Measurements from ENCODE around the gene SKAP1. TPM values are rescaled to one million over a fixed set of nuclear protein-coding genes. Genes with fewer than 3 reads are reported as not detected.

SKAP1 gene
- polyA plus RNA-seq, 3 donors from 2014 or later: 325 to 458 (median 329) TPM

- no peak for DNase-seq
- Mint-ChIP-seq H3K27ac (peak overlapping the region; percentile 10 to 73 (median 58)), H3K4me3 (peak overlapping the region in 1 of 5 donors; percentile 8), H3K9me3 (no peaks in the 10 kb centered on the region), H3K36me3 (peaks cover 0 to 8% (median 0%) of the 10 kb centered on the region in 3 donors), H3K27me3 (ENCODE audit: low read depth in 3 of 3) (peaks cover 0 to 2% (median 0%) of the 10 kb centered on the region in 3 donors), H3K4me1 (peaks cover 68 to 83% of the 10 kb centered on the region in 2 donors)
Observed at GRCh38 chr17:48244121-48244711, 185.8 kb downstream of the SKAP1 start.

- Mint-ChIP-seq H3K36me3 (peaks cover 0 to 4% (median 3%) of the 10 kb centered on the region in 3 donors), H3K27me3 (ENCODE audit: low read depth in 3 of 3) (peaks cover 0 to 2% (median 0%) of the 10 kb centered on the region in 3 donors), H3K4me1 (peaks cover 87 to 95% of the 10 kb centered on the region in 2 donors), H3K9me3 (no peaks in the 10 kb centered on the region), H3K4me3 (no peak overlapping the region), H3K27ac (peak overlapping the region in 4 of 6 donors; percentile 73 to 89 (median 81))
- DNase-seq: no peak
Observed at GRCh38 chr17:48241770-48242497, 188.1 kb downstream of the SKAP1 start.

- H3K27me3 Mint-ChIP-seq (ENCODE audit: low read depth in 3 of 3): peaks cover 0 to 4% (median 0%) of the 10 kb centered on the region in 3 donors
- H3K4me3 Mint-ChIP-seq: peak overlapping the region; percentile 6 to 45 (median 25)
- DNase-seq: peak in 1 of 3 donors; percentile 28
- H3K9me3 Mint-ChIP-seq: no peaks in the 10 kb centered on the region
- peak overlapping the region; percentile 29 to 89 (median 75) for H3K27ac Mint-ChIP-seq
- peaks cover 0 to 4% (median 3%) of the 10 kb centered on the region in 3 donors for H3K36me3 Mint-ChIP-seq
- H3K4me1 Mint-ChIP-seq: peaks cover 88 to 95% of the 10 kb centered on the region in 2 donors
Observed at GRCh38 chr17:48241131-48241591, 188.9 kb downstream of the SKAP1 start.

- no peaks in the 10 kb centered on the region for H3K9me3 Mint-ChIP-seq
- peak overlapping the region; percentile 55 to 89 (median 75) for H3K27ac Mint-ChIP-seq
- peak overlapping the region in 4 of 5 donors; percentile 24 to 45 (median 26) for H3K4me3 Mint-ChIP-seq
- peaks cover 0 to 4% (median 3%) of the 10 kb centered on the region in 3 donors for H3K36me3 Mint-ChIP-seq
- H3K27me3 Mint-ChIP-seq (ENCODE audit: low read depth in 3 of 3): peaks cover 0 to 4% (median 0%) of the 10 kb centered on the region in 3 donors
- no peak for DNase-seq
- peaks cover 92 to 97% of the 10 kb centered on the region in 2 donors for H3K4me1 Mint-ChIP-seq
Observed at GRCh38 chr17:48240562-48241130, 189.4 kb downstream of the SKAP1 start.

GRCh38 chr17:48240122-48240521 lies 189.9 kb downstream of the SKAP1 start:
- no peak for DNase-seq
- Mint-ChIP-seq H3K27me3 (ENCODE audit: low read depth in 3 of 3) (peaks cover 0 to 4% (median 0%) of the 10 kb centered on the region in 3 donors), H3K4me3 (peak overlapping the region in 4 of 5 donors; percentile 6 to 70 (median 37)), H3K27ac (peak overlapping the region; percentile 22 to 85 (median 69)), H3K9me3 (no peaks in the 10 kb centered on the region), H3K36me3 (peaks cover 0 to 4% (median 3%) of the 10 kb centered on the region in 3 donors), H3K4me1 (peaks cover 95 to 98% of the 10 kb centered on the region in 2 donors)

- Mint-ChIP-seq H3K4me3 (peak overlapping the region; percentile 15 to 70 (median 49)), H3K4me1 (peaks cover 92 to 98% of the 10 kb centered on the region in 2 donors), H3K36me3 (peaks cover 0 to 4% (median 3%) of the 10 kb centered on the region in 3 donors), H3K27ac (peak overlapping the region; percentile 22 to 85 (median 68)), H3K9me3 (no peaks in the 10 kb centered on the region), H3K27me3 (ENCODE audit: low read depth in 3 of 3) (peaks cover 0 to 4% (median 0%) of the 10 kb centered on the region in 3 donors)
- DNase-seq: no peak
Observed at GRCh38 chr17:48239603-48239995, 190.4 kb downstream of the SKAP1 start.

GRCh38 chr17:48238933-48239602 lies 190.9 kb downstream of the SKAP1 start:
- DNase-seq: peak in 1 of 3 donors; percentile 9
- H3K36me3 Mint-ChIP-seq: peaks cover 0 to 4% (median 3%) of the 10 kb centered on the region in 3 donors
- peaks cover 0 to 4% (median 0%) of the 10 kb centered on the region in 3 donors for H3K27me3 Mint-ChIP-seq (ENCODE audit: low read depth in 3 of 3)
- peak overlapping the region; percentile 17 to 70 (median 25) for H3K4me3 Mint-ChIP-seq
- peaks cover 89 to 98% of the 10 kb centered on the region in 2 donors for H3K4me1 Mint-ChIP-seq
- no peaks in the 10 kb centered on the region for H3K9me3 Mint-ChIP-seq
- H3K27ac Mint-ChIP-seq: peak overlapping the region in 4 of 6 donors; percentile 39 to 63 (median 54)

- peaks cover 0 to 4% (median 3%) of the 10 kb centered on the region in 3 donors for H3K27me3 Mint-ChIP-seq (ENCODE audit: low read depth in 3 of 3)
- peak overlapping the region in 4 of 6 donors; percentile 0 to 55 (median 34) for H3K27ac Mint-ChIP-seq
- peaks cover 78 to 90% of the 10 kb centered on the region in 2 donors for H3K4me1 Mint-ChIP-seq
- H3K9me3 Mint-ChIP-seq: no peaks in the 10 kb centered on the region
- peaks cover 0 to 7% (median 4%) of the 10 kb centered on the region in 3 donors for H3K36me3 Mint-ChIP-seq
- DNase-seq: no peak
- peak overlapping the region in 3 of 5 donors; percentile 9 to 27 (median 22) for H3K4me3 Mint-ChIP-seq
Observed at GRCh38 chr17:48237456-48237855, 192.6 kb downstream of the SKAP1 start.

- Mint-ChIP-seq H3K4me1 (peaks cover 72 to 87% of the 10 kb centered on the region in 2 donors), H3K36me3 (peaks cover 0 to 7% (median 4%) of the 10 kb centered on the region in 3 donors), H3K27me3 (ENCODE audit: low read depth in 3 of 3) (peaks cover 0 to 4% (median 3%) of the 10 kb centered on the region in 3 donors), H3K4me3 (peak overlapping the region in 3 of 5 donors; percentile 0 to 11 (median 2)), H3K9me3 (no peaks in the 10 kb centered on the region), H3K27ac (peak overlapping the region in 2 of 6 donors; percentile 6 to 22)
- no peak for DNase-seq
Observed at GRCh38 chr17:48236681-48237134, 193.3 kb downstream of the SKAP1 start.

GRCh38 chr17:48234922-48235321 lies 195.1 kb downstream of the SKAP1 start:
- H3K27me3 Mint-ChIP-seq (ENCODE audit: low read depth in 3 of 3): peaks cover 0 to 3% (median 3%) of the 10 kb centered on the region in 3 donors
- no peak for DNase-seq
- peaks cover 0 to 10% (median 4%) of the 10 kb centered on the region in 3 donors for H3K36me3 Mint-ChIP-seq
- peak overlapping the region in 3 of 6 donors; percentile 1 to 62 (median 5) for H3K27ac Mint-ChIP-seq
- no peak overlapping the region for H3K4me3 Mint-ChIP-seq
- peaks cover 60 to 85% of the 10 kb centered on the region in 2 donors for H3K4me1 Mint-ChIP-seq
- H3K9me3 Mint-ChIP-seq: no peaks in the 10 kb centered on the region

GRCh38 chr17:48231995-48232959 lies 197.7 kb downstream of the SKAP1 start:
- Mint-ChIP-seq H3K4me1 (peaks cover 40 to 79% of the 10 kb centered on the region in 2 donors), H3K9me3 (no peaks in the 10 kb centered on the region), H3K27ac (no peak overlapping the region), H3K4me3 (no peak overlapping the region), H3K27me3 (ENCODE audit: low read depth in 3 of 3) (peaks cover 0 to 3% (median 3%) of the 10 kb centered on the region in 3 donors), H3K36me3 (peaks cover 0 to 8% (median 0%) of the 10 kb centered on the region in 3 donors)
- no peak for DNase-seq

- Mint-ChIP-seq H3K27ac (peak overlapping the region in 3 of 6 donors; percentile 10 to 39 (median 22)), H3K27me3 (ENCODE audit: low read depth in 3 of 3) (peaks cover 0 to 3% (median 2%) of the 10 kb centered on the region in 3 donors), H3K36me3 (peaks cover 0 to 13% (median 0%) of the 10 kb centered on the region in 3 donors), H3K4me3 (peak overlapping the region in 1 of 5 donors; percentile 28), H3K9me3 (no peaks in the 10 kb centered on the region), H3K4me1 (peaks cover 42 to 79% of the 10 kb centered on the region in 2 donors)
- no peak for DNase-seq
Observed at GRCh38 chr17:48229936-48230335, 200.1 kb downstream of the SKAP1 start.
